Left ventricle myocardium inferior (tissue), 1 donor: ENCODE results near the gene TBC1D22A. TPM values are rescaled to one million over a fixed set of nuclear protein-coding genes. Genes with fewer than 3 reads are reported as not detected.

Experiments used
- DNase-seq: peaks from one replicate; pipeline ENCODE4 v3.0.0-alpha.2; 2020
- H3K27ac ChIP-seq: fragments of 200-600 bp; replicated peaks from 2 replicates; pipeline ENCODE4 v1.8.0; 2021
- H3K27me3 ChIP-seq: fragments of 200-600 bp; 2 replicates; pipeline ENCODE4 v1.8.0; 2021; ENCODE audit warnings: low read depth
- H3K36me3 ChIP-seq: fragments of 200-600 bp; 2 replicates; pipeline ENCODE4 v1.8.0; 2021
- H3K4me1 ChIP-seq: fragments of 200-600 bp; 2 replicates; pipeline ENCODE4 v1.8.0; 2021
- H3K4me3 ChIP-seq: fragments of 200-600 bp; 2 replicates; pipeline ENCODE4 v1.8.0; 2021; ENCODE audit warnings: mild to moderate bottlenecking, moderate library complexity
- H3K9me3 ChIP-seq: fragments of 200-600 bp; replicated peaks from 2 replicates; pipeline ENCODE4 v1.8.0; 2021
- CTCF ChIP-seq: fragments of 200-600 bp; IDR thresholded peaks from 2 replicates; pipeline ENCODE4 v1.8.0; 2021; ENCODE audit warnings: antibody characterized with exemption, mild to moderate bottlenecking, borderline replicate concordance
- intact Hi-C: fragments of 100-400 bp; cut with micrococcal nuclease; formaldehyde crosslinking; loops from one replicate; pipeline ENCODE4 v1.11.0; 2022
- total RNA-seq: library from RNA; stranded (reverse); fragmentation: NEBNext Ultra II Directional; extraction: Animal tissue kit (Norgen Biotek cat#: 25700); gene quantifications from one replicate; pipeline ENCODE4 v1.2.1, GENCODE V29; 2021
- donor health status: DM: no; HTN: yes; CAD: no; lungs with severe emphysema.

Gene TBC1D22A
- total RNA-seq, 1 donor from 2014 or later: 16.2 TPM

DNA sequence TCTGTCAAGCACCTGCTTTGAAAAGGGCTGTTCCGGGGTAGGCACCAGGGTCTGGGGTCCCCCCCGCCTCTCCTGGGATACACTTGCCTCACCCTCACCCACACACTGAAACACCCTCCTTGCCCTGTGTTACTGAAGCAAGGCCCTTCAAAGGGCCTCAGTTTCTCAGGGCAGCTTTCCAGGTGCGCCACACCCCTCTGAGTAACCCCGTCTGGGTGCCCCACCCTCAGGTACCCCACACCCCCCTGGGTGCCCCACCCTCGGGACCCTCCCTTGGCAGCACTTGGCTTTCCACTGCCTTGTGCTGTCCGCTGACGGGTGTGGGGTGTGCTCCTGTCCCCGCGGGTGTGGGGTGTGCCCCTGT lies 413.6 kb downstream of the TBC1D22A start:
- H3K9me3 ChIP-seq: no peaks in the 10 kb centered on the region
- H3K4me3 ChIP-seq: no peak overlapping the region
- H3K36me3 ChIP-seq: peaks cover 15% of the 10 kb centered on the region
- TF ChIP-seq CTCF: no peak
- H3K27me3 ChIP-seq: no peaks in the 10 kb centered on the region
- intact Hi-C loops: no loop called here
- peaks cover 23% of the 10 kb centered on the region for H3K4me1 ChIP-seq
- H3K27ac ChIP-seq: peak overlapping the region; percentile 59
- no peak for DNase-seq

GRCh38 chr22:47176573-47177333 lies 414.3 kb downstream of the TBC1D22A start:
- TF ChIP-seq CTCF: no peak
- Histone ChIP-seq H3K9me3 (no peaks in the 10 kb centered on the region), H3K4me3 (no peak overlapping the region), H3K27me3 (no peaks in the 10 kb centered on the region), H3K36me3 (peaks cover 15% of the 10 kb centered on the region), H3K4me1 (peaks cover 19% of the 10 kb centered on the region), H3K27ac (no peak overlapping the region)
- intact Hi-C loops: no loop called here
- no peak for DNase-seq

DNA sequence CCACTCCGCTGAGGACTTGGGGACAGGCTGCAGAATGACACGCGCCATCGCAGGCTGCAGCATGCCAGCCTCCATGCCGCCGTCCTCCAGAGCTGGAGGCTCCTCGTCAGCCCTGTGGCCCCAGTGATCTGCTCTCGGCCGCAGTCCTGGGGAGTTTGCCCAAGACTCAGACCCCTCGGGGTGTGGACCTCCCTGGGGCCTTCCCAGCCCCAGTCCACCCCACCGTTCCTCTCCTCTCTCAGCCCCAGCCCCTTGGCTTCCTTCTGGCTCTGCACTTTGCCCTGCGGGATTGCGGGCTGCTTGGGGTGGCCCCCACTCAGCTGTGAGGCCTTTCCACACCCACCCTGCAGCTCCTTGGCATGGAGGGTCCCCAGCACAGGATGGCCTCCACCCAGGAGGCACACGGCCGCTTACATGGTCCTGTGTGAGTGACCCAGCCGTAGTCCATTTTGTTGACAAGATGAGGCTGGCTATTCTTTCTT lies 414.9 kb downstream of the TBC1D22A start:
- Histone ChIP-seq H3K4me3 (no peak overlapping the region), H3K4me1 (peaks cover 19% of the 10 kb centered on the region), H3K27ac (no peak overlapping the region), H3K27me3 (no peaks in the 10 kb centered on the region), H3K9me3 (no peaks in the 10 kb centered on the region), H3K36me3 (peaks cover 15% of the 10 kb centered on the region)
- DNase-seq: no peak
- intact Hi-C loops: no loop called here
- TF ChIP-seq CTCF: no peak

DNA sequence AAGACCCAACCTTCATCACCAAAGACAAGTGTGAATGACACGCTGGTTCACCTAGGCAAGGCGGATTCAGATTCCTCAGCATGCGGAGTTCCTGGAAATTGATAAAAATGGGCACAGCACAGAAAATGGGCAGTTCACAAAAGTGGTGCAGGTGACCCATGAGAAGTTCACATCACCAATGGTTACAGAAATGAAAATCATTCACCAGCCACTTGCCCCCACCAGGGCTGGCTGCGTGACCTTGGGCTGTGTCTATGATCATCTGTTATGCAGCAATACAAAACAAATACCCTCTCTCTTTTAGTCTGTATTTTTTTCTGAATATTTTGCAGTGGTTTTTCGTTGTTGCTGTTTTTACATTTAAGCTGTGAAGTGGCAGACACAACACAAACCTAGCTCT lies 415.9 kb downstream of the TBC1D22A start:
- no peak for TF ChIP-seq CTCF
- intact Hi-C loops: no loop called here
- no peak overlapping the region for H3K27ac ChIP-seq
- H3K4me1 ChIP-seq: peaks cover 19% of the 10 kb centered on the region
- no peaks in the 10 kb centered on the region for H3K27me3 ChIP-seq
- peaks cover 15% of the 10 kb centered on the region for H3K36me3 ChIP-seq
- no peak for DNase-seq
- no peak overlapping the region for H3K4me3 ChIP-seq
- H3K9me3 ChIP-seq: no peaks in the 10 kb centered on the region

DNA sequence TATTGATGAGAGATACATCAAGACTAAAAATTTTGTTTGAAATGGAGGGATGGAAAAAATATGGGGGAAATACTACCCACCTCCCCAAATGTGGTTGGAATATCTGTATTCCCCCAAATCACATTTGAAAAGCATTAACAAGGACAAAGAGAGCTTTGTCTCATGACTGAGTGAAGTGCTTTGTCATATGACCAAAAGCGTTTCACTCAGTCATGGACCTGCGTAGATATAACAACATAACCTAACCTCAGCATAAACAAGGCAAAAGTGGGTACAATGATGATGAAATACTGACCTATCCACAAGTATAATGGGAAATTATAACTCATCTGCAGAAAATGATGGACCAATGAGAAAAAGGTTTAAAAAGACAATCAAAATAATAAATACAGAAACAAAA lies 418.3 kb downstream of the TBC1D22A start:
- DNase-seq: no peak
- peaks cover 3% of the 10 kb centered on the region for H3K4me1 ChIP-seq
- no peaks in the 10 kb centered on the region for H3K27me3 ChIP-seq
- no peak overlapping the region for H3K27ac ChIP-seq
- no peak for TF ChIP-seq CTCF
- H3K4me3 ChIP-seq: no peak overlapping the region
- H3K36me3 ChIP-seq: peaks cover 4% of the 10 kb centered on the region
- H3K9me3 ChIP-seq: peaks cover 17% of the 10 kb centered on the region
- intact Hi-C loops: no loop called here
